ENCODE measurements around the gene RAG1.

GRCh38 chr11:36586543-36586942 is 18.7 kb downstream of the RAG1 start:
- TF ChIP-seq CTCF (IDR thresholded peaks at IDR 0.05) (no peak), EZH2 (IDR thresholded peaks at IDR 0.05; ENCODE audit: borderline replicate concordance, insufficient read depth, low read depth, low read length, poor library complexity, severe bottlenecking) (no peak)
